Measurements from ENCODE around the gene CELF4. TPM values are rescaled to one million over a fixed set of nuclear protein-coding genes. Genes with fewer than 3 reads are reported as not detected.

CELF4 gene
- total RNA-seq, 1 donor from 2014 or later: 0.22 TPM

- H3K36me3 Mint-ChIP-seq (ENCODE audit: low read depth): no peaks in the 10 kb centered on the region
- no peak for DNase-seq (ENCODE audit: low spot score)
- no peak for TF ChIP-seq CTCF (IDR thresholded peaks at IDR 0.05)
- H3K4me1 Mint-ChIP-seq (ENCODE audit: low read depth): peaks cover 15% of the 10 kb centered on the region
- H3K27ac Mint-ChIP-seq (ENCODE audit: unreplicated experiment): no peak overlapping the region
- peaks cover 58% of the 10 kb centered on the region for H3K27me3 Mint-ChIP-seq (ENCODE audit: low read depth)
- H3K4me3 Mint-ChIP-seq (ENCODE audit: unreplicated experiment): peak overlapping the region; percentile 17
- H3K9me3 Mint-ChIP-seq (ENCODE audit: low read depth): no peaks in the 10 kb centered on the region
Observed at GRCh38 chr18:37567061-37567993, 1.7 kb upstream of the CELF4 start.

GRCh38 chr18:37566479-37567060 lies 972 bp upstream of the CELF4 start:
- H3K4me3 Mint-ChIP-seq (ENCODE audit: unreplicated experiment): peak overlapping the region; percentile 88
- TF ChIP-seq CTCF (IDR thresholded peaks at IDR 0.05): no peak

GRCh38 chr18:37565977-37566478 lies 430 bp upstream of the CELF4 start:
- Mint-ChIP-seq H3K4me3 (ENCODE audit: unreplicated experiment) (peak overlapping the region; percentile 88), H3K9me3 (ENCODE audit: low read depth) (no peaks in the 10 kb centered on the region), H3K27ac (ENCODE audit: unreplicated experiment) (peak overlapping the region; percentile 78), H3K27me3 (ENCODE audit: low read depth) (peaks cover 62% of the 10 kb centered on the region), H3K36me3 (ENCODE audit: low read depth) (no peaks in the 10 kb centered on the region), H3K4me1 (ENCODE audit: low read depth) (peaks cover 15% of the 10 kb centered on the region)
- TF ChIP-seq CTCF (IDR thresholded peaks at IDR 0.05): no peak
- DNase-seq (ENCODE audit: low spot score): no peak

More at GRCh38 chr18:37566479-37567060, 972 bp upstream of the CELF4 start:
- DNase-seq (ENCODE audit: low spot score): no peak
- H3K36me3 Mint-ChIP-seq (ENCODE audit: low read depth): no peaks in the 10 kb centered on the region
- H3K27ac Mint-ChIP-seq (ENCODE audit: unreplicated experiment): no peak overlapping the region
- H3K27me3 Mint-ChIP-seq (ENCODE audit: low read depth): peaks cover 62% of the 10 kb centered on the region
- peaks cover 15% of the 10 kb centered on the region for H3K4me1 Mint-ChIP-seq (ENCODE audit: low read depth)
- H3K9me3 Mint-ChIP-seq (ENCODE audit: low read depth): no peaks in the 10 kb centered on the region

- Mint-ChIP-seq H3K36me3 (ENCODE audit: low read depth) (no peaks in the 10 kb centered on the region), H3K27me3 (ENCODE audit: low read depth) (peaks cover 60% of the 10 kb centered on the region), H3K4me1 (ENCODE audit: low read depth) (peaks cover 15% of the 10 kb centered on the region), H3K9me3 (ENCODE audit: low read depth) (no peaks in the 10 kb centered on the region), H3K4me3 (ENCODE audit: unreplicated experiment) (peak overlapping the region; percentile 88), H3K27ac (ENCODE audit: unreplicated experiment) (no peak overlapping the region)
- TF ChIP-seq CTCF (IDR thresholded peaks at IDR 0.05): no peak
- DNase-seq (ENCODE audit: low spot score): no peak
Observed at GRCh38 chr18:37564711-37565100, 892 bp downstream of the CELF4 start.

GRCh38 chr18:37563931-37564392 lies 1.6 kb downstream of the CELF4 start:
- Mint-ChIP-seq H3K4me3 (ENCODE audit: unreplicated experiment) (no peak overlapping the region), H3K36me3 (ENCODE audit: low read depth) (no peaks in the 10 kb centered on the region), H3K4me1 (ENCODE audit: low read depth) (peaks cover 15% of the 10 kb centered on the region), H3K27me3 (ENCODE audit: low read depth) (peaks cover 60% of the 10 kb centered on the region), H3K27ac (ENCODE audit: unreplicated experiment) (no peak overlapping the region), H3K9me3 (ENCODE audit: low read depth) (no peaks in the 10 kb centered on the region)
- no peak for DNase-seq (ENCODE audit: low spot score)
- no peak for TF ChIP-seq CTCF (IDR thresholded peaks at IDR 0.05)

Measured in chondrocyte (in vitro differentiated cells).